Stimulated activated CD4-positive, alpha-beta T cell treated with anti-CD3 and anti-CD28 coated beads, TNF-alpha, amount 100 ng/mL, for 24 hours (primary cell): ENCODE results near the gene ADGRL1.
A peak's percentile ranks its signal among the peaks of the same experiment; 100 is the strongest.
"Not testable (repeated sequence)": the region's sequence is repeated elsewhere in the genome, so short reads cannot be mapped to it uniquely, and the experiment has no call there.

Experiments
- DNase-seq, 3 experiments: peaks; one replicate each; pipeline ENCODE4 v3.0.0-alpha.2; 2020; ENCODE audit warnings: low read depth in 3 of 3

The ADGRL1 gene

DNA sequence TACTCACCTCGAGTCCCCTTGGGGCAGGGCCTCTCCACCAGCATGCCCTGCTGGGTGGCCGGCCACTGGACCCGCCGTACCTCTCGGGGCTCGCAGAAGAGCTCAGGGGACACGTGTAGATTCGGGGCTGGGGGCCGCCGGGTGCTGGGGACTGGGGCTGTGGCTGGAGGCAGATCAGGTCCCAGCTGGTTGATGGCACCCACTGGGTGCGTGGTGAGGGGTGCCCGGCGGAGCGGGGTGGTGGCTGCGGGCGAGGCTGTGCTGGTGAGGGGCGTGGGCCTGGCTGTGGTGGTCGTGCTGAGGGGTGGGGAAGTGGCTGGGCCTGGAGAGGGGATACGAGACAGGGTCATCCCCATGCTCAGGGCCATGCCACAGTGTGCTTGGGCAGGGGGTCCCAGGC is 44.7 kb downstream of the ADGRL1 start:
- no peak for DNase-seq

DNA sequence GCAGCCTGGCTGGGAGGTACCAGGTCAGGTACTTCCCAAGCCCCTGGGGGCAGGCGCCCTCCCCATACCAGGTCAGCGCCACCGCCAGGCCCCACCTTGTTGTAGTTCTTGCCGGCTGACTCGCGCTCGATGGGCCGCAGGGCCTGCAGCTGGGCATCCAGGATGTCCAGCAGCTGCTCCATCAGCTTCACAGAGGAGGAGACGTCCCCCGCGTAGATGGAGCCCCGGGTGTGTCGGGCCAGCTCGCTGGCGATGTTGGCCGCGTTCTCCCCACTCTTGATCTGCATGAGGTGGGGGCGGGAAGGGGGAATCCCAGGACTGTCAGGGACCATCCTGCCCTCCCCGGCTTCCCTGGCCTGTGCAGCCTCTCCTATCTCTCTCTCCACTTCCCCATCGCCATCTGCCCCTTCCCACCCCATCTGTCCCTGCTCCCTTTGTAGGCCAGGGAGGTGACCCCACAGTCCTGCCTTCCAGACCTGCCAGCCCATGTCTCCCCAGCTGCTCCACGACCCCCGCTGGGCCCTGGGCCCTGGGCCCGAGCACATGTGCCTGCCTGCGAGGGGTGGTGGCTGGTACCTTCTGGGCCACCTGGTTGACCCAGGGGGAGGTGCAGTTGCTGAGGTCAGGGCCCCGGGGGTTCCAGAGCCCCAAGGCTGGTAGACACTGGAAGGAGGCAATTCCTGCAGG is 45.8 kb downstream of the ADGRL1 start:
- no peak for DNase-seq

DNA sequence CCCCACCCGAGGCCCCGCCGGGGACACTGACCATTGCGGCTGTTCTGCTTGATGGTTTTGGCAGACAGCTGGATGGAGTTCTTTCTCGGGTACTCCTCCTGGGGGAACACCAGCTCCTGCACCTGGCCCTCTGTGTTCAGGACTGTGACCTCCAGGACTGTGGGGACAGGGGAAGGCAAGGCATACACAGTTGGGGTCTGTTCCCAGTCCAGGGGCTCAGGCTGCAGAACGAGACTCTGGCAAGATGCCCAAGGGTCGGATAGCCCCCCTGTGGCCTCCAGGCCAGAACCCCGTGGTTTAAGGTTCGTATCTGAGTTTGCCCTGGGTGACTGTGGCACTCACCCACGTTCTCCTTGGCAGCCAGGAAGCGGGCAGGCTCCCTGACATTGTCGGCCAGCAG is 46.9 kb downstream of the ADGRL1 start:
- no peak for DNase-seq

DNA sequence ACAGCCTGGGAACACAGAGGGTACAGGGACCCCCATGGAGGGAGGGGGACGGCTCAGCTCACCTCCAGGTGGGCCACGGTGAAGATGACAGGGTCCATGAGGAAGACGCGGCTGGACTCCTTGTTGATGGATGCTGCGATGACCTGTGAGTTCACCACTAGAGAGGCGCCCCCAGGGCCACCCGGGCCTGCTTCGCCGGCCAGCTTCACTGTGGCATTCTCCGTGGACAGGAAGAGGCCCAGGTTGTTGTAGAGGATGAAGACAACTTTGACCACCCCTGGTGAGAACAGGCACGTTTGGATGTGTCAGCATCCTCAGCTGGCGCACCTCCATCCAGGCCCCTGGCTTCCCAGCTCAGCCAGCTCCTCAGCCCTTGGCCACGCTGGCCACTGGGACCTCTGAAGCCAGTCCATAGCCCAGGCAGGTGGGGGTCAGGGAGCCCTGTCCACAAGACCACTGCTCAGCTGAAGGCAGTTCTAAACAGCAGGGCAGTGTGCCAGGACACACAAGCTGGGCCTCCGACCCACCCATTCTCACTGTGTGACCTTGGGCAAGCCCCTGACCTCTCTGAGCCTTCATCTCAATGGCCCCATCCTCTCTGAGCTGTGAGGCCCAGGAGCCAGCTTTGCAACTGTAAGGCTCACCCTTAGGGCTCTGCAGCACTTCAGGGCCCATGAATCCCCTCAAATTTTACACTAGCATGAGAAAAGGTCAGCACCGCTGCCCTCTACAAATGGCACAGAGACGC is 47.5 kb downstream of the ADGRL1 start:
- no peak for DNase-seq

DNA sequence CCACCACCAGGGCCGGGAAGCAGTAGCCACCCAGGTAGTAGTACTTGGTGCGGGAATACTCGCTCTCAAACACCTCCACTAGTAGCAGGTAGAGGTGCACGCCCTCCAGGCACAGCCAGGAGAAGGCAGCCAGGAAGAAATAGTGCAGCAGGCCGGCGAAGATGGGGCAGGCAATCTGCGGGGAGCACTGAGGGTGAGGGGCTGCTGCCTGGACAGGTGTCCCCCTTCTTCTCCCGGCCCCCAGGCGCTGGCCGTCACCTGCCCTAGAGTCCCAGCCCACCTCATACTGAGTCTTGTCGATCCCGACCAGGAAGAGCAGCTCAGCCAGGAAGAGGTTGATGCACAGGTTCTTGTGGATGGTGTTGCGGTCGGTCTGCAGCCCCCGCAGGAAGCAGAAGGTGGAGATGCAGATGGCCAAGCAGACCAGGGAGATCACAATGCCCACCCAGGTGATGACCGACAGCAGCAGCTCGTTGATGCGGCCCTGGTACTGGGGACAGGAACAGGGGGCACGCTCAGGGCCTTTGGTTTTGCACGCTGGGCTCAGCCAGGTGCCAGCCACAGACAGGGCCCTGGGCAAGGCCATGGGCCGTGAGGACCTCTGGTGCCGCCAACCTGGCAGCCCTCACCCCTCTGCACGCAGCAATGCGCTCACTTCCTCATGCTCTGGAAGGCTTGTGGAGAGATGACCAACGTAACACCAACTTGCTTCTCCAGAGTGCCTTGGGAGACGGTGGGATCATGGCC is 48.8 kb downstream of the ADGRL1 start:
- no peak for DNase-seq

DNA sequence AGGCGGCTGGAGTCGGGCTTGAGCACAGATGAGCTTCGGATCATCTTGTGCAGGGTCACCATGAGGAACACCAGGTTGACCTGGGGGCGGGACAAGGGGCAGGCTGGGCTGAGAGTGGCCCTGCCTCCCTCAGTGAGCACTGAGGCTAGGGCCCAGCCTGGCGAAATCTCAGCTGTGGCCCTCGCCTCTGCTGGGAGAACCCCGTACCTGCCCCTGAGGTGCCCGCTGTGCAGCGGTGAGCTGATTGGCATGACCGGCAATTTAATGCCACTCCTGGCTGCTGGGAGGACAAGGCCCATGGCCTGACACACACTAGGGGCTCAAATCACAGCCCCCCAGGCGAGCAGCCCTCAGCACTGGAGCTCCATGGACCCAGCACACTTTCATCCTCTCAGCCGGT is 49.8 kb downstream of the ADGRL1 start:
- no peak for DNase-seq

DNA sequence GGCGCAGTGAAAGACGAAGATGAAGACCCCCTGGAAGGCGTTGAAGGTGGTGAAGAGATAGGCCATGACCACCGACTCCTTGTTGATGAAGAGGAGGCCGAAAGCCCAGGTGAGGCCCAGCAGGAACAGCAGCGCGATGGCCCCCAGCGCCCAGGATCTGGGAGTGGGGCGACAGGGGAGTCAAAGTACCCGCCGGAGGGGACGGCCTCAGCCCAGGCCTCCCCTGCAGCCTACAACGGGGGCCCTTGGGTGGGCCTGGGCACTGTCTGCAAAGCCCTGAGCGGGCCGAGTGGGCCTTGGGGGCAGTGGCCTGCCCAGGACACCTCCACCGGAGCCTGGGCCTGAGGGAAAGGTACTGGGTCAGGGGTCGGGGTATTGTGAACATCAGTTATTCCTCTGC is 50.6 kb downstream of the ADGRL1 start:
- no peak for DNase-seq

DNA sequence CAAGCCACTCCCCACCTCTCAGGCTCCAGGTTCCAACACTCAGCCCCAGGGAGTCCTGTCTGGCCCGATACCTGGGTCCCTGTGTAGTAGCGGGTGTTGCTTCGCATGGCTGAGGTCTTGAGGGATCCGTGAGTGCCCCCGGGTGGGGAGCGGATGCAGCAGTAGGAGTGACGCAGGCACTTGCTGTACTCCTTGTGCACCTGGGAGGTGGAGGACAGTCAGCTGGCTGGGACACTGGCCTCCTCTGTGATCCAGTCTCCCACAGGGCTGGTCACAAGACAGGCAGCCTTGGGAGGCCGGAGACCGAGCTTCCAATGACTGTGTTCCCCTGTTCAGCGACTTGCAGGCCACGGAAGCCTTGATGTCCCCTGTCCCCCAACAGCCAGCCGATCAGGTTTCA is 53.3 kb downstream of the ADGRL1 start:
- no peak for DNase-seq

DNA sequence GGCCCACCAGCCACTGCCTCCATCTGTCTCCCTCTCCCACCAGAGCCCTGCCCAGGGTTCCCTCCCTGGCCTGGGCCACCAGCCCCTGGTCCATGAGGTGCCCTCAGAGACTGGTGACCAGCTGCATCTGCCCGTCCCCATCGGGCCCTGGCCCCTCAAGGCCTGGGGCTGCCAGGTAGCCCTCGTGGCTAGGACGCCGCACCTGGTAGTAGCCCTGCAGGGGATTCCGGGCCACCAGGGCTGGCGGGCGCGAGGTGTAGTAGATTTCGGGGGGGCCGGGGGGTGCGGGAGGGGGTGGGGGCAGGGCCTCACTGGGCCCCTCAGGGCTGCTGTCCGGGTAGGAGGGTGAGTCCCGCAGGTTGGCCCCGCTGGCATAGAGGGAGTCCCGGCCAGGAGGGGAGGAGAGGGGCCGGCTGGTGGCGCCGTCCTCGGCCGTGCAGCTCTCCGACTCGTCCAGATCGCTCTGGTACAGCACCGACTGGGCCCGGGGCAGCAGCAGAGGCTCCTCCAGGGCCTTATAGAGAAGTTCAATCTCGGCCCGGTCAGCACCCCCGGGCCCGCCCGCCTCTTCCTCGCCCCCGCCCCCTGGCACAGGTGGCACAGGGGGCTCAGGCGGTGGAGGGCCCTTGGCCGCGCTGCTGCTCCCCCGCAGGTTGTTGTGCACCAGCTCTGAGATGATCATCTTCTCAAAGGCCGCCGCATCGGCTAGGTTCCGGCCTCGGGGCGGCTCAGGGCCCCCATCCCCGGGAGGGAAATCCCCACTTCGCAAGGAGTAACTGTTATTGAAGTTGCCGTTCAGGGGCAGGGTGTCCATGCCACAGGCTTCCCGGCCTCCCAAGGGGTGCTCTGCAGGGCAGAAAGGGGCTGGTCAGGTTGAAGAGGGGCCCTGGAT is 55.0 kb downstream of the ADGRL1 start:
- no peak for DNase-seq

DNA sequence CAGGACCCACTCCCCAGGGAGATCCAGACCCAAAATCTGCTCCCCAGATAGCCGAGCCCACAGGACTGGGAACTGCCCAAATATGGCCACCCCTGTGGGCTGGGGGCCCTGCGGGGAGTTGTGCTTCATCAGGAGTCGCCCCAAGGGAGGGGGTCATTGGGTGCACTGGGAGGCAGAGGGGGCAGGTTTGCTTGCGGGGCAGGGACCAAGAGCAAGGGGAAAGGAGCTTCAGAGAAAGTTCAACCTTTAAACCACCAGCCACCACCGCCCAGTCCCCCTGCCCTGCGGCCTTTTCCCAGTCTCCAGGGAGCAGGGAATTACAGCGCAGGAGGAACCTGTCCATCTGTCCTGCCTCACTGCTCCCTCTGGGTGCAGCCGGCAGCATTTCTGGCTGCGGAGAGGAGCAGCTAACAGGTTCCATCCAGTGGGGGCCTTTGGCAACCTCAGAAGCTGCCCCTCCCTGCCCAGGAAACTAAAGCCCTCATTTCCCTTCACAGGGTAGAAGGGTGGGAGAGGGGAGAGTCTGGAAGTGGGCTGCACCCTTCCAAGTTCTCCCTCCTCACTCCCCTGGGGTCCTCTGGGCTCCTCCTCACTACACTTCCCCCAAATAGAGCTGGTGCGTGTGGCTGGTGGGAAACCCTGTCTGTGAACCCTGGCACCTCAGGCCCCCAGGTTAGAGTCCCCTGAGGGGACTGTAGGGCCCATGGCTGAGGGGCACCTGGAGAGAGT is 55.8 kb downstream of the ADGRL1 start:
- DNase-seq: no peak

DNA sequence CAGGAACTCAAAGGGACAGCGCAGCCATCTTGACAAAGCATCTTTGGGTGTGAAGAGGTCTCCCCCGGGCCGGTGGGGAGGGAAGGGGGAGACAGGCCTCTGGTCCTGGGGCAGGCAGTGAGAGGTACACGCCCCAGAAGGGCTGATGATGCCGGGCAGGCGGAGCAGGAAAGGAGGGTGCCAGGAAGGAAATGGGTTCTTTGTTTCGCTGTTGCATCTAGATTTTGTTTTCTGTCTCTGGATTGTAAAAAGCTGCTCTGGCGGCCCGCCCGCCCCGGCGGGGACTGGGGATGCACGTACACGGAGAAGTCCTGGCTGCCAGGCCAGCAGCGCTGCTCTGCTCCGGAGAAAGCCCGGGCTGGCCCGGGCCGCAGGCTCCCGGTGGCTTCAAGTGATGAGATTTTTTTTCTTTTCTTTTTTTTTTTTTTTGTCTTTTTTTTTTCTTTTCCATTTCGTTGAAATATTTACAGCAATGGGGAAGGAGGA is 56.4 kb downstream of the ADGRL1 start:
- peak in 1 of 3 experiments; percentile 34 for DNase-seq

DNA sequence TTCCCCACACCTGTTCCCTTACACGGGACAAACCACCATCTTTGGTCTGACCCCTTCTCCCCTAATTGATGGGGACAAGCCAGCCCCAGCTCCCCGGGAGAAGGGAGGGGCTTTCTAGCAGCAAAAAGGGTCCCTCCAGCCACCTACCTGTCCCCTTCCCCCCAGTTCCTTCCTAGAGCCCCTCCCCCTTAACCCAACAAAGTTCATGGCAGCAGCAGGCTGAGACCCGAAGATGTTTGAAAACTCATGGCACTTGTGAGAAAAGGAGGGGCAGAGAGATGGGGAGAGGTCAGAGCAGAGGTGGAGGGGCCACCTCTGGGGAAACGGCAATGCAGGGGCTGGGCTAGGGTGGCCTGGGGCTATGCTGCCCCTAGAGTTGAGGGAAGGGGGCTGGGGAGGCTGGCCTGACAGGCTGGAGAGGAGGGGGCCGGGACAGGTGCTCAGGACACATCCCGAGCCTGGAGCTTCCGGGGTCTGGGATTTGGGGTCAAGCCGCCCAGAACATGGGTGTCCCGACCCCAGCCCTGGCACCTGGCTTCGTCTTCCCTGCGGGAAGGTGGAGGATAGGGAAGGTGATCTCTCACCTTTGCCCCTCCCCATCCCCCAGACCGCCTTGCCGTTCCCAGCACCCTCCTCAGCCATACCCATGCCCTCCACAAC is 57.1 kb downstream of the ADGRL1 start:
- DNase-seq: no peak

DNA sequence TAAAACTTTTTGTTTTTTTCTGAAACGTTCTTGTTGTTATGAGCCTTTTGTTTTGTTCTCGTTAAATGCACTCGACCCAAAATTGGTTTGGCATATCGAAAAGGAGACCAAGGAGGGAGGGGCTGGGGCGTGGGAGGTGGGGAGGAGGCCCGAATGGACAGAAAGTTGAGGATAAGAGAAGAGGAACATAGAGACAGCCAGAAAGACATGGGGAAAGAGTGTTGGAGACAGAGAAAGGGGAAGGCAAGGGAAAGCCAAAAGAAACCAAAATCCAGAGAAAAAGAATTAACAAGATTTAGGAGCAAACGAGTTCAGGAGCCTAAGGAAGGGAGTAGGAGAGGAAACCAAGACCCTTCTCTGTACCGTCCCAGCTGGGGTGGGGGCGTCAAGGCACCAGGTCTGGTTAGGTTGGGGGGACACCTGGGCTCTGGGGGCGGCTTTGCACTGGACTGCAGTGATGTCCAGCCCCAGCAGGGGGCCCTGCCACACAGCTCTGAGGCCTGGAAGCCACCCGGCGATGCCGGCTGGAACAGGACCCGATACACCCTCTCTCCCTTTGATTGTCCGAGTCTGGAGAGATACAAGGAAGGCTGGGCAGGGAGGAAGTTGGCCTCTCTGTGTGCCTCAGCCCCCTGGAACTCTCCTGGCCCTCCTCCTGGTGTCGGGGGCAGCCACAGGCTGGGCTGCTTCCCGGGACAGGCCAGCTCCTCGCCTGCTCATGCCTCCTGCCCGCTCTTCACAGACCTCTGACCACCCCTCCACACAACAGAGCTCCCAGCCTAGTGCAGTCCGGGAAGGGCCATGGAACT is 58.0 kb downstream of the ADGRL1 start:
- DNase-seq: peak in 2 of 3 experiments; percentile 18 to 55

DNA sequence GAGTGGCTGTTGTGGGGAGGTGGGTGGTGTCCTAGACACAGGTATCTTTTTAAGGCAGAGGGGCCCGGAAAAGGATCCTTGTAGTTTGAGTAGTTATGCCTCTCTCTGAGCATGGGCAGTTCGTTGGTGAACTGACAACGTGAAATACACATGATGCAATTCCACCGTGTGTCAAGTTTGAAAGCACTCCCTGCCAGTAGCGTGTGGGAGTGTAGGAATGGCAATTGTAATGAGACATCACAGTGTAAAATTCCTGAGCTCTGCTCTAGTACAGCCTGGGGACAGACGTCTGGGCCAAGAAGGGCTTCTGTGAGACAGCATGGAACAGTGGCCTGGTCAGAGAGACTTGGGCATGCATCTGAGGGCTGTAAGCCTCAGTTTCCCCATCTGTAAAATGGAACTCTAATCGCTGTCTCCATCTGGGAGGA is 59.2 kb downstream of the ADGRL1 start:
- DNase-seq: no peak

DNA sequence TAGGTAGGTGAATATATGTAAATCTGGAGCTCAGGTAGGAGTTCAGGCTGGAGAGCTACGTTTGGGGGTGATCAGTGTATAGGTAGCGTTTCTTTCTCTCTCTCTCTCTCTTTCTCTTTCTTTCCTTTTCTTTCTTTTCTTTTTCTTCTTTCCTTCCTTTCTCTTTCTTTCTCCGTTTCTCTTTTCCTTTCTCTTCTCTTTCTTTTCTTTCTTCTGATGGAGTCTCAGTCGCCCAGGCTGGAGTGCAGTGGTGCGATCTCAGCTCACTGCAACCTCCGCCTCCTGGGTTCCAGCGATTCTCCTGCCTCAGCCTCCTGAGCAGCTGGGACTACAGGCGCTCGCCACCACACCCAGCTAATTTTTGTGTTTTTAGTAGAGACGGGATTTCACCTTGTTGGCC is 59.8 kb downstream of the ADGRL1 start:
- DNase-seq: not testable (repeated sequence)

DNA sequence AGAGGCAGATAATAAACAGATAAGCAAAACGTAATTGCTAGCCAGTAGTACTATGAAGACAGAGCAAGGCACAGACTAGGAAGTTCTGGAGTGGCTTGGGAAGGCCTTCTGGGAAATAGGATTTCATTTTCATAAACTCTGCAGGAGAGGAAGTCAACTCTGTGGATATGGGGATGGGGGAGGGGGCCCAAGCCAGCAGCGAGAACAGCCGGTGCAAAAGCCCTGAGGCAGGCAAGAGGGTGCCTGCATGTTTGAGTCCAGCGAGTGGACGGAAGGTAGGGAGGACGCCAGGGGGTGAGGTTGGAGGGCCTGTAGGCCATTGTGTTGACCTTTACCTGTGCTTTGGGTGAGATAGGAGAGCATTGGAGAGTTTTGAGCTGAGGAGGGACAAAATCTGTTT is 60.6 kb downstream of the ADGRL1 start:
- DNase-seq: no peak

DNA sequence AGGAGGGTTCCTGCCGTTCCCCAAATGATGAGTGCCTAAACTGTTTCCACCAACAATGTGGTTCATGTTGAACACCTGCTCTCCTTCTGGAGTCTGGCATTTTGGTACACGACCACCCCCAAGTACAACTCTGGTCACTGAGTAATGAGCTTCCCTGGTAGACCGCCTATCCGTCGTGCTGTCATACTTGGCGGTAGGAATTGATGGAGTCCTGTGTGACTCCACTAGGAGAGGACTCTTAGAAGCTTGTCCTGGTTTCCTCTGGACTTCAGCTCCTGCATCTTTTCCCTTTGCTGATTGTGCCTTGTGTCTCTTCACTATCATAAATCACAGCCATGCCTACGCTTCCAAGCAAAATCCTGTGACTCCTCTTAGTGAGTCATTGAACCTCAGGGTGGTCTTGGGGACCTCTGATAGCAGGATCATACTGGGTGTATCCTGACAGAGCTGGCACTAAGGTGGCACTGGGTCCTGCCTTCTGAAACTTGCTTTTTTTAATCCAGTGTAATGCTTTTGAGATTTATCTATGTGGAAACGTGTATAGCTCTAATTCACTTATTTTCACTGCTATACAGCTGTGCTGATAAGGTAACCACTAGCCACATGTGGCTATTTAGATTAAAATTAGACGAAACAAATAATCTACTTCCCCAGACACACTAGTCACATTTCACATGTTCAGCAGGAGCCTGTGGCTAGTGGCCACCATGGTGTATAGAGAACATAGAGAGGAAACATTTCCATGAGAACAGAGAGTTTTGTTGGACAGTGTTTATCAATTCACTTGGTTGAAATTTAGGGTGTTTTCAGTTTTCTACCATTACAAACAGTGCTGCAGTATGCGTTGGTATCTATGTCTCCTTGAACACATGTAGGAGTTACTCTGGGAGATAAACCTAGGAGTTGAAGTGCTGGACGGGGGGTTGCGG is 63.4 kb downstream of the ADGRL1 start:
- no peak for DNase-seq

DNA sequence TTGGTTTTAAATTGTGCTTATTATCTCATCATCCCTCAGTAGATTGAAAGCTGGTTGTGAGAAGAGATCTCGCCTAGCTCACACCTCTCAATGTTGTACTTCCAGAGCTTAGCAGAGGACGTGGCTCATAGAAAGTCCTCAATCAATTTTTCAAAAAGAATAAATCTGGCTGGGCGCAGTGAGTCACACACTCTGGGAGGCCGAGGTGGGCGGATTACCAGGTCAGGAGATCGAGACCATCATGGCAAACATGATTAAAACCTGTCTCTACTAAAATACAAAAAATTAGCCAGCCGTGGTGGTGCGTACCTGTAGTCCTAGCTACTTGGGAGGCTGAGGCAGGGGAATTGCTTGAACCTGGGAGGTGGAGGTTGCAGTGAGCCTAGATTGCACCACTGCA is 64.9 kb downstream of the ADGRL1 start:
- DNase-seq: no peak
